Measurements from ENCODE around the gene NEURL1B.

Gene NEURL1B

GRCh38 chr5:172667786-172668593 lies 26.9 kb downstream of the NEURL1B start:
- peaks cover 14% of the 10 kb centered on the region for H3K36me3 ChIP-seq
- no peak overlapping the region for H3K27ac ChIP-seq
- no peaks in the 10 kb centered on the region for H3K27me3 ChIP-seq (ENCODE audit: insufficient read depth, low read depth, severe bottlenecking)
- H3K9me3 ChIP-seq (ENCODE audit: severe bottlenecking), result no peaks in the 10 kb centered on the region
- no peak for DNase-seq
- TF ChIP-seq CTCF (IDR thresholded peaks at IDR 0.05; ENCODE audit: low read depth, low read length), result no peak
- no peak overlapping the region for H3K4me3 ChIP-seq (ENCODE audit: low read depth, low read length)

- Histone ChIP-seq H3K27ac (no peak overlapping the region), H3K4me3 (ENCODE audit: low read depth, low read length) (no peak overlapping the region), H3K9me3 (ENCODE audit: severe bottlenecking) (no peaks in the 10 kb centered on the region), H3K27me3 (ENCODE audit: insufficient read depth, low read depth, severe bottlenecking) (no peaks in the 10 kb centered on the region), H3K36me3 (peaks cover 14% of the 10 kb centered on the region)
- no peak for TF ChIP-seq CTCF (IDR thresholded peaks at IDR 0.05; ENCODE audit: low read depth, low read length)
- DNase-seq, result no peak
Observed at GRCh38 chr5:172668594-172669071, 27.6 kb downstream of the NEURL1B start.

- DNase-seq, result no peak
- Histone ChIP-seq H3K4me3 (ENCODE audit: low read depth, low read length) (no peak overlapping the region), H3K9me3 (ENCODE audit: severe bottlenecking) (no peaks in the 10 kb centered on the region), H3K27me3 (ENCODE audit: insufficient read depth, low read depth, severe bottlenecking) (no peaks in the 10 kb centered on the region), H3K36me3 (peaks cover 14% of the 10 kb centered on the region), H3K27ac (no peak overlapping the region)
- TF ChIP-seq CTCF (IDR thresholded peaks at IDR 0.05; ENCODE audit: low read depth, low read length), result no peak
Observed at GRCh38 chr5:172669386-172670004, 28.4 kb downstream of the NEURL1B start.

GRCh38 chr5:172670005-172670402 lies 28.9 kb downstream of the NEURL1B start:
- Histone ChIP-seq H3K27me3 (ENCODE audit: insufficient read depth, low read depth, severe bottlenecking) (no peaks in the 10 kb centered on the region), H3K27ac (no peak overlapping the region), H3K36me3 (peaks cover 14% of the 10 kb centered on the region), H3K9me3 (ENCODE audit: severe bottlenecking) (no peaks in the 10 kb centered on the region), H3K4me3 (ENCODE audit: low read depth, low read length) (no peak overlapping the region)
- no peak for DNase-seq
- TF ChIP-seq CTCF (IDR thresholded peaks at IDR 0.05; ENCODE audit: low read depth, low read length), result no peak

GRCh38 chr5:172670444-172670843 lies 29.4 kb downstream of the NEURL1B start:
- H3K9me3 ChIP-seq (ENCODE audit: severe bottlenecking), result no peaks in the 10 kb centered on the region
- H3K36me3 ChIP-seq, result peaks cover 14% of the 10 kb centered on the region
- no peak overlapping the region for H3K27ac ChIP-seq
- no peak for TF ChIP-seq CTCF (IDR thresholded peaks at IDR 0.05; ENCODE audit: low read depth, low read length)
- DNase-seq, result no peak
- no peak overlapping the region for H3K4me3 ChIP-seq (ENCODE audit: low read depth, low read length)
- no peaks in the 10 kb centered on the region for H3K27me3 ChIP-seq (ENCODE audit: insufficient read depth, low read depth, severe bottlenecking)
